Body of pancreas (tissue), 4 donors: Measurements from ENCODE around the gene ZNF579.

Source experiments
- POLR2A ChIP-seq, 3 donors: fragments of 450-650 bp; IDR thresholded peaks; one replicate each; pipeline ENCODE4 v1.6.1; 2016; ENCODE audit warnings: antibody characterized with exemption in 3 of 3, mild to moderate bottlenecking in 2 of 3
- TF ChIP-seq, protein P1 (sequence below), 7 experiments: fragments of 450-650 bp in 4 of 7; fragments of 200-600 bp in 3 of 7; sonication (generic) in 3 of 7; IDR thresholded peaks; one replicate each; pipeline ENCODE4 v1.5.1; 2016 to 2019; ENCODE audit warnings: antibody characterized with exemption in 7 of 7

GRCh38 chr19:55625004-55625326, 44.3 kb upstream of the ZNF579 start:
- TF ChIP-seq, protein P1, sequence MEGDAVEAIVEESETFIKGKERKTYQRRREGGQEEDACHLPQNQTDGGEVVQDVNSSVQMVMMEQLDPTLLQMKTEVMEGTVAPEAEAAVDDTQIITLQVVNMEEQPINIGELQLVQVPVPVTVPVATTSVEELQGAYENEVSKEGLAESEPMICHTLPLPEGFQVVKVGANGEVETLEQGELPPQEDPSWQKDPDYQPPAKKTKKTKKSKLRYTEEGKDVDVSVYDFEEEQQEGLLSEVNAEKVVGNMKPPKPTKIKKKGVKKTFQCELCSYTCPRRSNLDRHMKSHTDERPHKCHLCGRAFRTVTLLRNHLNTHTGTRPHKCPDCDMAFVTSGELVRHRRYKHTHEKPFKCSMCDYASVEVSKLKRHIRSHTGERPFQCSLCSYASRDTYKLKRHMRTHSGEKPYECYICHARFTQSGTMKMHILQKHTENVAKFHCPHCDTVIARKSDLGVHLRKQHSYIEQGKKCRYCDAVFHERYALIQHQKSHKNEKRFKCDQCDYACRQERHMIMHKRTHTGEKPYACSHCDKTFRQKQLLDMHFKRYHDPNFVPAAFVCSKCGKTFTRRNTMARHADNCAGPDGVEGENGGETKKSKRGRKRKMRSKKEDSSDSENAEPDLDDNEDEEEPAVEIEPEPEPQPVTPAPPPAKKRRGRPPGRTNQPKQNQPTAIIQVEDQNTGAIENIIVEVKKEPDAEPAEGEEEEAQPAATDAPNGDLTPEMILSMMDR (IDR thresholded peaks at IDR 0.05), result no peak
- no peak for TF ChIP-seq POLR2A (IDR thresholded peaks at IDR 0.05)
